NCI-H524 (cell line): ENCODE data around the gene MRPL12.
A peak's percentile ranks its signal among the peaks of the same experiment; 100 is the strongest.

Source experiments
- DNase-seq, 2 experiments: peaks; one replicate each; lab custom pipeline; 2025; lab: John Stamatoyannopoulos, UW

MRPL12 gene

GRCh38 chr17:81682565-81683207, 20.5 kb upstream of the MRPL12 start:
- peak in 1 of 2 experiments; percentile 56 for DNase-seq

- peak in 1 of 2 experiments; percentile 58 for DNase-seq
Measured at GRCh38 chr17:81683208-81683583, 20.0 kb upstream of the MRPL12 start.

GRCh38 chr17:81683584-81684441, 19.4 kb upstream of the MRPL12 start, which contains the start of the genes ARL16 and HGS:
TSS of gene ARL16 (minus strand) at chr17:81683797. CDS start at chr17:81683753, 44 bp downstream.
TSS of gene HGS (plus strand) at chr17:81684011. CDS start at chr17:81684067, 56 bp downstream.
- DNase-seq, result peak; percentile 100

- DNase-seq, result no peak
Measured at GRCh38 chr17:81684442-81684911, 18.7 kb upstream of the MRPL12 start.

- DNase-seq, result no peak
Measured at GRCh38 chr17:81685108-81685507, 18.1 kb upstream of the MRPL12 start.

GRCh38 chr17:81686614-81687013, 16.6 kb upstream of the MRPL12 start:
- DNase-seq, result no peak

GRCh38 chr17:81687770-81688541, 15.2 kb upstream of the MRPL12 start:
- DNase-seq, result no peak

- DNase-seq, result no peak
Measured at GRCh38 chr17:81688616-81689015, 14.6 kb upstream of the MRPL12 start.

- no peak for DNase-seq
Measured at GRCh38 chr17:81690066-81690465, 13.1 kb upstream of the MRPL12 start.

GRCh38 chr17:81690549-81690948, 12.6 kb upstream of the MRPL12 start:
- no peak for DNase-seq

- DNase-seq, result no peak
Measured at GRCh38 chr17:81691196-81691595, 12.0 kb upstream of the MRPL12 start.

- DNase-seq, result no peak
Measured at GRCh38 chr17:81691608-81692007, 11.6 kb upstream of the MRPL12 start.

- no peak for DNase-seq
Measured at GRCh38 chr17:81693509-81694210, 9.5 kb upstream of the MRPL12 start.

- DNase-seq, result no peak
Measured at GRCh38 chr17:81694810-81695209, 8.4 kb upstream of the MRPL12 start.

GRCh38 chr17:81695211-81695610, 8.0 kb upstream of the MRPL12 start:
- DNase-seq, result no peak

- no peak for DNase-seq
Measured at GRCh38 chr17:81695801-81696200, 7.4 kb upstream of the MRPL12 start.

- no peak for DNase-seq
Measured at GRCh38 chr17:81696218-81696941, 6.8 kb upstream of the MRPL12 start.

- DNase-seq, result no peak
Measured at GRCh38 chr17:81697261-81698044, 5.7 kb upstream of the MRPL12 start.

GRCh38 chr17:81700353-81701287, 2.5 kb upstream of the MRPL12 start:
- DNase-seq, result no peak
